Midbrain (tissue), 1 donor: Measurements from ENCODE around the gene CFAP20DC.
"Not testable (repeated sequence)": the region's sequence is repeated elsewhere in the genome, so short reads cannot be mapped to it uniquely, and the experiment has no call there.

Experiments
- DNase-seq: peaks from one replicate; lab custom pipeline; 2025; lab: John Stamatoyannopoulos, UW

CFAP20DC gene

GRCh38 chr3:58746758-58747157 lies 303.1 kb downstream of the CFAP20DC start:
- DNase-seq = no peak

- no peak for DNase-seq
Observed at GRCh38 chr3:58743296-58743695, 306.5 kb downstream of the CFAP20DC start.

GRCh38 chr3:58742239-58742638 lies 307.6 kb downstream of the CFAP20DC start:
- no peak for DNase-seq

GRCh38 chr3:58737644-58738043 lies 312.2 kb downstream of the CFAP20DC start:
- no peak for DNase-seq

GRCh38 chr3:58731673-58732072 lies 318.2 kb downstream of the CFAP20DC start:
- no peak for DNase-seq

GRCh38 chr3:58728723-58729122 lies 321.1 kb downstream of the CFAP20DC start:
- no peak for DNase-seq

GRCh38 chr3:58725326-58725853 lies 324.4 kb downstream of the CFAP20DC start:
- DNase-seq = no peak

GRCh38 chr3:58724336-58724735 lies 325.5 kb downstream of the CFAP20DC start:
- DNase-seq = no peak

- no peak for DNase-seq
Observed at GRCh38 chr3:58723173-58723572, 326.7 kb downstream of the CFAP20DC start.

GRCh38 chr3:58722561-58722960 lies 327.3 kb downstream of the CFAP20DC start:
- DNase-seq = no peak

- no peak for DNase-seq
Observed at GRCh38 chr3:58720526-58720925, 329.3 kb downstream of the CFAP20DC start.

- no peak for DNase-seq
Observed at GRCh38 chr3:58719684-58720083, 330.1 kb downstream of the CFAP20DC start.

- no peak for DNase-seq
Observed at GRCh38 chr3:58713715-58714401, 336.0 kb downstream of the CFAP20DC start.

- no peak for DNase-seq
Observed at GRCh38 chr3:58711871-58712270, 338.0 kb downstream of the CFAP20DC start.

GRCh38 chr3:58708983-58709382 lies 340.8 kb downstream of the CFAP20DC start:
- not testable (repeated sequence) for DNase-seq

GRCh38 chr3:58708116-58708791 lies 341.6 kb downstream of the CFAP20DC start:
- no peak for DNase-seq

GRCh38 chr3:58707390-58707930 lies 342.4 kb downstream of the CFAP20DC start:
- no peak for DNase-seq

GRCh38 chr3:58706395-58707167 lies 343.2 kb downstream of the CFAP20DC start:
- DNase-seq = no peak

- DNase-seq = no peak
Observed at GRCh38 chr3:58704745-58705144, 345.1 kb downstream of the CFAP20DC start.

- DNase-seq = not testable (repeated sequence)
Observed at GRCh38 chr3:58704304-58704703, 345.5 kb downstream of the CFAP20DC start.

- DNase-seq = no peak
Observed at GRCh38 chr3:58698246-58698645, 351.6 kb downstream of the CFAP20DC start.

GRCh38 chr3:58697561-58697960 lies 352.3 kb downstream of the CFAP20DC start:
- DNase-seq = no peak
